Lung (tissue), 12 donors: ENCODE data around the gene RGMA. TPM values are rescaled to one million over a fixed set of nuclear protein-coding genes. Genes with fewer than 3 reads are reported as not detected.

Experiments used
- ATAC-seq: fragments of 200-7000 bp; cut with Tn5 transposase; one replicate; pipeline ENCODE4 v1.9.1; 2020; ENCODE audit warnings: moderate number of reproducible peaks; ENCODE audit not compliant: insufficient read depth, low FRiP score
- DNase-seq, 3 donors: peaks; one replicate each; pipeline ENCODE4 v3.0.0-alpha.2; 2013 to 2017
- H3K27ac ChIP-seq, 2 donors: one replicate each; pipeline ENCODE4 v1.5.1; 2013; ENCODE audit warnings: mild to moderate bottlenecking in 2 of 2, moderate library complexity in 2 of 2, control low read depth in 1 of 2, inconsistent platforms in 1 of 2, low read depth in 1 of 2, low read length in 1 of 2
- H3K27me3 ChIP-seq, 3 donors: one replicate each; pipeline ENCODE4 v1.5.1; 2013; ENCODE audit warnings: low read length in 2 of 3; ENCODE audit not compliant: control insufficient read depth in 3 of 3, insufficient read depth in 3 of 3
- H3K36me3 ChIP-seq, 4 donors: one replicate each; pipeline ENCODE4 v1.5.1; 2013; ENCODE audit warnings: low read length in 4 of 4, mild to moderate bottlenecking in 1 of 4, moderate library complexity in 1 of 4; ENCODE audit not compliant: control insufficient read depth in 4 of 4, insufficient read depth in 4 of 4
- H3K4me1 ChIP-seq, 5 donors: one replicate each; pipeline ENCODE4 v1.5.1; 2013; ENCODE audit warnings: low read length in 5 of 5, mild to moderate bottlenecking in 2 of 5, moderate library complexity in 1 of 5; ENCODE audit not compliant: control insufficient read depth in 5 of 5, insufficient read depth in 5 of 5
- H3K4me3 ChIP-seq: one replicate; pipeline ENCODE4 v1.5.1; 2013; ENCODE audit warnings: mild to moderate bottlenecking, control low read depth, moderate library complexity
- H3K9ac ChIP-seq, 2 donors: one replicate each; pipeline ENCODE4 v1.5.1; 2013; ENCODE audit warnings: low read length in 2 of 2, control low read depth in 1 of 2; ENCODE audit not compliant: insufficient read depth in 1 of 2
- H3K9me3 ChIP-seq, 4 donors: one replicate each; pipeline ENCODE4 v1.5.1; 2013; ENCODE audit warnings: low read length in 3 of 4, mild to moderate bottlenecking in 1 of 4, moderate library complexity in 1 of 4; ENCODE audit not compliant: control insufficient read depth in 4 of 4, insufficient read depth in 3 of 4
- WGBS, 2 donors: extraction: QIAGEN DNeasy Blood & Tissue Kit; methylation state at CpG; one replicate each; pipeline ENCODE4 v1.1.7; 2013; 5-methylcytosine and 5-hydroxymethylcytosine counted together
- polyA plus RNA-seq, 2 donors: library from polyadenylated mRNA; stranded (reverse); fragments of 200-250 nt; gene quantifications; one replicate each; pipeline ENCODE4 v1.2.1, GENCODE V29; 2013
- total RNA-seq, 2 donors: library from RNA; depleted of rRNA in 1 of 2; stranded (reverse); fragments of >200 nt in 1 of 2; gene quantifications; one replicate each; pipeline ENCODE4 v1.2.1, GENCODE V29; 2014 to 2021
- TF ChIP-seq, protein P1 (sequence below): IDR thresholded peaks from 2 replicates; pipeline ENCODE4 v1.5.1; 2012; ENCODE audit warnings: mild to moderate bottlenecking; ENCODE audit errors: control extremely low read depth, extremely low read depth
- donor health status: control.
- donor health status: control.
- donor health status: Bipolar disorder and iron deficiency.
- donor health status: healthy.
- donor health status: DM: yes; HTN: yes; CAD: no.

The RGMA gene
- total and polyA plus RNA-seq, 4 donors: 2.3 to 11.3 (median 5.0) TPM

DNA sequence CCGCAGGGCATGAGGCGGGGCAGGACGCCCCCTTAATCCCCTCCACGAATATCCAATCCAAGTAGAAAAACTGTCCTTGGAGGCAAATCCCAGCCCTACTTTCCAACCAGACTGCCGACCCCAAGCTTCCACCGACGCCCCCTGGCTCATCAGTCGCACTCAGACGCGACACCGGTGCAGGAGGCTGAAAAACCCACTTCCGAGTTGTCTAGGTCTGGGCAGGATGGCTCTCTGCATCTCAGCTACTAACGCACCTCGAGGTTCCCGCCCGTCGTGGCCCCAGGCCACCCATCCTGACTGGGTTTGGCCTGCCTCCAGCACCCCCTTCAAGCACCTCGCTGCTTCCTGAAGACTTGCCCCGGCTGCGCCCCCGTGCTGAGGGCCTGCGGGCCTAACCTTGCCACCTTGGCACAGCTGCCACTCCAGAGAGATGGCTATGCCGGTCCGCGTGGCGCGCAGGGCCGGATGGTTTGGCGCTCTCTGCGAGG lies 15.5 kb downstream of the RGMA start:
- WGBS, 2 donors: 26 to 28% methylated on average over 30 of the region's 30 CpGs
- TF ChIP-seq, protein P1, sequence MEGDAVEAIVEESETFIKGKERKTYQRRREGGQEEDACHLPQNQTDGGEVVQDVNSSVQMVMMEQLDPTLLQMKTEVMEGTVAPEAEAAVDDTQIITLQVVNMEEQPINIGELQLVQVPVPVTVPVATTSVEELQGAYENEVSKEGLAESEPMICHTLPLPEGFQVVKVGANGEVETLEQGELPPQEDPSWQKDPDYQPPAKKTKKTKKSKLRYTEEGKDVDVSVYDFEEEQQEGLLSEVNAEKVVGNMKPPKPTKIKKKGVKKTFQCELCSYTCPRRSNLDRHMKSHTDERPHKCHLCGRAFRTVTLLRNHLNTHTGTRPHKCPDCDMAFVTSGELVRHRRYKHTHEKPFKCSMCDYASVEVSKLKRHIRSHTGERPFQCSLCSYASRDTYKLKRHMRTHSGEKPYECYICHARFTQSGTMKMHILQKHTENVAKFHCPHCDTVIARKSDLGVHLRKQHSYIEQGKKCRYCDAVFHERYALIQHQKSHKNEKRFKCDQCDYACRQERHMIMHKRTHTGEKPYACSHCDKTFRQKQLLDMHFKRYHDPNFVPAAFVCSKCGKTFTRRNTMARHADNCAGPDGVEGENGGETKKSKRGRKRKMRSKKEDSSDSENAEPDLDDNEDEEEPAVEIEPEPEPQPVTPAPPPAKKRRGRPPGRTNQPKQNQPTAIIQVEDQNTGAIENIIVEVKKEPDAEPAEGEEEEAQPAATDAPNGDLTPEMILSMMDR: no peak
- Histone ChIP-seq H3K36me3 (no peaks in the 10 kb centered on the region), H3K4me3 (no peak overlapping the region), H3K27ac (peak overlapping the region; percentile 17 to 34), H3K9ac (no peak overlapping the region), H3K27me3 (peaks cover 0 to 2% (median 0%) of the 10 kb centered on the region in 3 donors), H3K9me3 (no peaks in the 10 kb centered on the region), H3K4me1 (peaks cover 0 to 22% (median 9%) of the 10 kb centered on the region in 5 donors)
- peak in 2 of 3 donors; percentile 45 for DNase-seq
- ATAC-seq: peak; percentile 7

DNA sequence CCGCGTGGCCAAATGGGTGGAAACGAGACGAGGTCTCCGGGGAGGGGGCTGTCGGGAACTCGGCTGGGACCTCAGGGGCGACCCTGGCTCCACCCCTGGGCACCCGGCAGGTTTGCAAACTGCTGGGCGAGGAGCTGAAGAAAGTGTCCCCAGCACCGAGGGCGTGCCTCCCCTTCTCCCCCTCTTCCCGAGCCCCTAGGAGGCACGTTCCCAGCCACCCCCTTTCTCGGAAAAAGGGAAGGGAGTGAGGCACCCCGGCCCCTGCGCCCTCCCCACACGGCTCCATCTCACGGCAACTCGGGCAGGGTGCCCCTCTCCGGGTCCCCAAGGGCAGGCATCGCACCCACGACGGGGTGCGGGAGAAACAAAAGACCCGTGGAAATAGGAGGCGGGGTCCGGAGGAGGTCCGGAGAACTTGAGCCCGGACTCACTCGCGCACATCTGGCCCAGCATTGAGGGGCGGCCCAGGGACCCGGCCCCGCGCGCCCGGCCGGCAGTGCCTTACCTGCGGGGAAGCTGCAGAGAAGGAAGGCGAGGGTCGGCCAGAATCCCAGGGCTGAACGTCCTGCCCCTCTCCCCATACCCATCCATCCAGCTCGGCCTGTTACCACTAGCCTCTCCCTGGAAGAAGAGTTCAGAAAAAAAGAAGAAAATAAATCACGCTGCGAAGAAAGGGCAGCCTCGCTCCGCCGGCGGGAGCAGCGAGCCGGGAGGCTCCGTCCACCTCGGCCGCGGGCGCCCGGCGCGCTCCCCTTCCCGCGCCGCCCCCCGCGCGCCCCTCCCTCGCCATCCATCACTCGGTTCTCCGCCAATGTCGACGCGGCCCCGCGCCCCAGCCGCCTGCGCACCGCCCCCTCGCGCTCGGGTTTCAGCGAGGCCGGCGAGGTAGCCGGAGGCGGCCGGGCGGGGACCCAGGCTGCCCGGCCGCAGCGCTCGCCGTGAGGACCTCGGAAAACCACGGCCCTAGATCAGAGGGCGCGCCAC lies 16.3 kb downstream of the RGMA start:
- Histone ChIP-seq H3K9me3 (no peaks in the 10 kb centered on the region), H3K27ac (peak overlapping the region in 1 of 2 donors; percentile 34), H3K9ac (peak overlapping the region; percentile 25 to 72), H3K27me3 (peaks cover 0 to 2% (median 0%) of the 10 kb centered on the region in 3 donors), H3K4me3 (peak overlapping the region; percentile 49), H3K36me3 (no peaks in the 10 kb centered on the region), H3K4me1 (peaks cover 0 to 22% (median 9%) of the 10 kb centered on the region in 5 donors)
- DNase-seq: peak; percentile 84 to 91 (median 85)
- peak; percentile 82 for ATAC-seq
- TF ChIP-seq, protein P1: no peak
- WGBS, 2 donors: 0 to 1% methylated on average over 80 to 95 of the region's 96 CpGs

DNA sequence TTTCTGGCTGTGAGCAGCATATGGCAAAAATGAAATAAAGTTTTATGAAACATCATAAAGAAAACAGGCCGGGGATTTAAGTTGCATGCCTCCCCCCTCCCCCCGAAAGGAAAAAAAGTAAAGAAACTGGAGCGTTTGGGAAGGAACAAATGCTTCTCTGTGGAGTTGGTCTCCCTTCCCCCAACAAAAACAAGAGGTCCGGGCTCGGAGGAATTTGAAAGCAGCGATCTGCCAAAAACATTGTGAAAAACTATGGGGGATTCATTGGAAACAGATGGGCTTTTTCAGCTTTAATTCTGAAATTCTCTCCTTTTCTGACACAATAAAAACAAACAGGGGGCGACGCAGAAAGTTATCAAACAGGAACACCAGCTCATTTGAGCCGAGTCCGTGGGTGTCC lies 17.0 kb downstream of the RGMA start:
- H3K27me3 ChIP-seq: peaks cover 0 to 2% (median 0%) of the 10 kb centered on the region in 3 donors

More for the DNA sequence above, 17.0 kb downstream of the RGMA start:
- no peak for ATAC-seq
- WGBS, 2 donors: 2 to 3% methylated on average over 10 of the region's 10 CpGs
- Histone ChIP-seq H3K27ac (peak overlapping the region in 1 of 2 donors; percentile 12), H3K9me3 (no peaks in the 10 kb centered on the region), H3K36me3 (no peaks in the 10 kb centered on the region), H3K9ac (peak overlapping the region; percentile 25 to 72), H3K4me3 (peak overlapping the region; percentile 49), H3K4me1 (peaks cover 0 to 22% (median 12%) of the 10 kb centered on the region in 5 donors)
- TF ChIP-seq, protein P1: no peak
- DNase-seq: peak; percentile 52 to 84 (median 79)
